GM12878 (cell line): ENCODE data around the gene TIMM10. TPM values are rescaled to one million over a fixed set of nuclear protein-coding genes. Genes with fewer than 3 reads are reported as not detected.

Experiments used
- ATAC-seq: fragments of 200-7000 bp; cut with Tn5 transposase; 3 replicates; pipeline ENCODE4 v1.9.1; 2020; ENCODE audit warnings: mild to moderate bottlenecking, moderate library complexity
- BruUV-seq: library from RNA; stranded (reverse); fragments of 400-500 nt; replicated peaks from 2 replicates; lab custom pipeline; 2021; lab: Mats Ljungman, UMichigan
- CTCF ChIA-PET: fragments of 300-600 bp; sonication (Branson Sonifier 250); formaldehyde crosslinking; extraction: SDS; loops from one replicate; lab custom pipeline; 2021; ENCODE audit warnings: inconsistent platforms; lab: Yijun Ruan, JAX
- POLR2A ChIA-PET: fragments of 350-600 bp; formaldehyde crosslinking; extraction: SDS; loops from one replicate; lab custom pipeline; 2021; ENCODE audit warnings: inconsistent platforms; lab: Charles Lee
- RAD21 ChIA-PET: fragments of 300-600 bp; sonication (Branson Sonifier 250); formaldehyde crosslinking; loops from one replicate; lab custom pipeline; 2023; ENCODE audit warnings: antibody characterized with exemption; ENCODE audit not compliant: unreplicated experiment; lab: Charles Lee
- SMC1A ChIA-PET: fragments of 300-600 bp; sonication (Branson Sonifier 250); formaldehyde crosslinking; loops from one replicate; lab custom pipeline; 2023; ENCODE audit not compliant: unreplicated experiment, uncharacterized antibody; lab: Charles Lee
- DNase-seq: peaks from one replicate; pipeline ENCODE4 v3.0.0-alpha.2; 2011; ENCODE audit warnings: low read depth, low spot score
- FAIRE-seq: peaks from 3 replicates; lab custom pipeline; 2011; peaks lifted over from hg19 to GRCh38; lab: Jason Lieb, UNC
- H2AFZ ChIP-seq: 2 replicates; pipeline ENCODE4 v1.6.0; 2011; ENCODE audit warnings: low read depth, low read length, control low read depth; ENCODE audit not compliant: control insufficient read depth
- H3K27ac ChIP-seq: 2 replicates; pipeline ENCODE4 v1.5.1; 2011; ENCODE audit warnings: control low read depth; ENCODE audit not compliant: control insufficient read depth, insufficient read depth
- H3K27me3 ChIP-seq, 2 experiments: replicated peaks in 1 of 2; 2 replicates each; pipeline versions ENCODE4 v1.6.0 to v1.6.1; 2011; ENCODE audit warnings: low read length in 1 of 2; ENCODE audit not compliant: control insufficient read depth in 2 of 2, insufficient read depth in 2 of 2
- H3K36me3 ChIP-seq, 2 experiments: 2 replicates each; pipeline ENCODE4 v1.5.1; 2011; ENCODE audit warnings: low read length in 1 of 2; ENCODE audit not compliant: control insufficient read depth in 2 of 2, insufficient read depth in 2 of 2
- H3K4me1 ChIP-seq: 2 replicates; pipeline ENCODE4 v1.6.1; 2011; ENCODE audit warnings: mild to moderate bottlenecking, low read length, moderate library complexity, mixed read lengths; ENCODE audit not compliant: control insufficient read depth, insufficient read depth
- H3K4me2 ChIP-seq: 2 replicates; pipeline ENCODE4 v1.6.0; 2011; ENCODE audit warnings: control low read depth; ENCODE audit not compliant: control insufficient read depth, insufficient read depth
- H3K4me3 ChIP-seq: fragments of 200-600 bp; sonication (generic); 2 replicates; pipeline ENCODE4 v1.5.1; 2016
- H3K79me2 ChIP-seq: 2 replicates; pipeline ENCODE4 v1.6.0; 2011; ENCODE audit warnings: low read length; ENCODE audit not compliant: control insufficient read depth, insufficient read depth
- H3K9ac ChIP-seq: 2 replicates; pipeline ENCODE4 v1.8.0; 2011; ENCODE audit warnings: low read length, control low read depth, mixed read lengths; ENCODE audit not compliant: control insufficient read depth, insufficient read depth
- H3K9me3 ChIP-seq: replicated peaks from 3 replicates; pipeline ENCODE4 v1.5.1; 2011; ENCODE audit warnings: mild to moderate bottlenecking, low read length; ENCODE audit not compliant: control insufficient read depth, insufficient read depth
- H4K20me1 ChIP-seq: 2 replicates; pipeline ENCODE4 v1.6.0; 2011; ENCODE audit not compliant: control insufficient read depth, insufficient read depth
- EGR1 ChIP-seq, 2 experiments: IDR thresholded peaks; 1 replicate in 1 of 2; 2 replicates in 1 of 2; pipeline ENCODE4 v1.6.1; 2011 to 2012; ENCODE audit warnings: low read depth in 2 of 2, low read length in 2 of 2, borderline replicate concordance in 1 of 2, mild to moderate bottlenecking in 1 of 2, moderate library complexity in 1 of 2
- EZH2 ChIP-seq: IDR thresholded peaks from 2 replicates; pipeline ENCODE4 v1.6.1; 2012; ENCODE audit warnings: low read depth, mild to moderate bottlenecking, control low read depth, inconsistent platforms, low read length, borderline replicate concordance; ENCODE audit not compliant: control insufficient read depth
- NFIC ChIP-seq: IDR thresholded peaks from 2 replicates; pipeline ENCODE4 v1.6.1; 2012; ENCODE audit warnings: low read depth, mild to moderate bottlenecking, inconsistent platforms, low read length, moderate library complexity
- NFYB ChIP-seq: IDR thresholded peaks from 2 replicates; pipeline ENCODE4 v1.6.1; 2011; ENCODE audit warnings: low read depth, mild to moderate bottlenecking, low read length, improper control_type of control experiment, moderate library complexity; ENCODE audit not compliant: insufficient read depth
- PAX5 ChIP-seq: IDR thresholded peaks from 2 replicates; pipeline ENCODE4 v1.6.1; 2011; ENCODE audit warnings: low read depth, low read length, borderline replicate concordance
- PML ChIP-seq: IDR thresholded peaks from 2 replicates; pipeline ENCODE4 v1.6.1; 2012; ENCODE audit warnings: low read length, inconsistent platforms
- POU2F2 ChIP-seq: IDR thresholded peaks from 3 replicates; pipeline ENCODE4 v1.6.1; 2011; ENCODE audit warnings: low read depth, mild to moderate bottlenecking, low read length, borderline replicate concordance
- RBBP5 ChIP-seq: fragments of 200-600 bp; sonication (generic); conservative IDR thresholded peaks from 2 replicates; pipeline ENCODE4 v1.6.1; 2016
- SKIL ChIP-seq: fragments of 450-650 bp; IDR thresholded peaks from 2 replicates; pipeline ENCODE4 v1.6.1; 2017; ENCODE audit warnings: mild to moderate bottlenecking, low read depth, inconsistent platforms; ENCODE audit not compliant: poor library complexity, severe bottlenecking
- SMC3 ChIP-seq: IDR thresholded peaks from 2 replicates; pipeline ENCODE4 v1.6.1; 2011; ENCODE audit warnings: low read length, improper control_type of control experiment, borderline replicate concordance
- TBL1XR1 ChIP-seq: IDR thresholded peaks from 2 replicates; pipeline ENCODE4 v1.6.1; 2012; ENCODE audit warnings: low read depth, low read length, improper control_type of control experiment
- TCF7 ChIP-seq: IDR thresholded peaks from 2 replicates; pipeline ENCODE4 v1.6.1; 2014; ENCODE audit warnings: antibody characterized with exemption, borderline replicate concordance
- WRNIP1 ChIP-seq: IDR thresholded peaks from 2 replicates; pipeline ENCODE4 v1.6.1; 2011; ENCODE audit warnings: low read depth, low read length, improper control_type of control experiment, borderline replicate concordance
- WGBS: methylation state at CpG from one replicate; pipeline ENCODE4 v1.1.6; 2016; ENCODE audit warnings: low lambda C conversion rate; ENCODE audit not compliant: insufficient replicate concordance, insufficient coverage; ENCODE audit errors: missing lambda C conversion rate; 5-methylcytosine and 5-hydroxymethylcytosine counted together
- in situ Hi-C: fragments of 300-500 bp; cut with MboI; formaldehyde crosslinking; loops from 9 replicates; pipeline ENCODE4 v1.14.3; 2018; ENCODE audit warnings: mixed read lengths
- intact Hi-C: fragments of 100-400 bp; cut with micrococcal nuclease; formaldehyde crosslinking; loops from one replicate; pipeline ENCODE4 v1.14.2; 2022; ENCODE audit not compliant: unreplicated experiment
- polyA plus RNA-seq, 11 experiments: library from polyadenylated mRNA; depleted of rRNA in 4 of 11; unstranded in 6 of 11; stranded (reverse) in 5 of 11; fragments of >200 nt; fragmentation: Nextera tagmentation in 4 of 11; fragmentation: Illumina TruSeq in 1 of 11; extraction: Ambion mirVana in 4 of 11; extraction: Trizol in 1 of 11; gene quantifications; 1 replicate in 1 of 11; 2 replicates in 10 of 11; pipeline versions ENCODE4 v1.2.1 to v1.2.3, GENCODE V29; 2011 to 2016; ENCODE audit warnings: inconsistent platforms in 2 of 11, missing spikeins in 2 of 11, low read depth in 1 of 11
- total RNA-seq, 4 experiments: library from RNA; depleted of rRNA in 3 of 4; stranded (reverse); fragments of >200 nt in 3 of 4; fragmentation: Illumina TruSeq in 1 of 4; extraction: Trizol in 1 of 4; gene quantifications; 2 replicates each; pipeline versions ENCODE4 v1.2.1 to v1.2.3, GENCODE V29; 2013 to 2021
- TF ChIP-seq, protein P1 (sequence below): fragments of 450-650 bp; IDR thresholded peaks from 2 replicates; pipeline ENCODE4 v1.6.1; 2016; ENCODE audit warnings: mild to moderate bottlenecking
- TF ChIP-seq, protein P2 (sequence below): fragments of 150-350 bp; IDR thresholded peaks from 2 replicates; pipeline ENCODE4 v1.6.1; 2014; ENCODE audit warnings: mild to moderate bottlenecking, low read depth, low read length

TIMM10 gene
- total and polyA plus RNA-seq, 10 of the 15 experiments (the other 5 are each of a cell fraction or from before 2014, with no cell fraction given): 148 to 898 (median 206) TPM

- in situ Hi-C loops: loop anchor here (25.0 kb wide), 1 partner anchor 660 kb away; no protein-coding TSS in a partner anchor
- intact Hi-C loops: no loop called here
- BruUV-seq: no TSS peak
- Histone ChIP-seq H3K4me2 (no peak overlapping the region), H3K4me3 (no peak overlapping the region), H3K36me3 (peaks cover 3 to 6% of the 10 kb centered on the region in 2 experiments), H3K27me3 (no peaks in the 10 kb centered on the region), H2AFZ (no peak overlapping the region), H3K4me1 (no peaks in the 10 kb centered on the region), H3K9ac (no peak overlapping the region), H3K9me3 (no peaks in the 10 kb centered on the region), H3K27ac (no peak overlapping the region), H3K79me2 (no peaks in the 10 kb centered on the region), H4K20me1 (peaks cover 3% of the 10 kb centered on the region; the same call in 1 of the 2 replicates)
- DNase-seq (no peak), ATAC-seq (no peak), FAIRE-seq (no peak)
- POLR2A ChIA-PET: no interaction called here
- RAD21 ChIA-PET: interaction anchor here (1.2 kb wide), 1 partner anchor 29 kb away, joined by 3 read pairs; no protein-coding TSS in a partner anchor
- 97% methylated on average over 15 of the region's 15 CpGs for WGBS
- SMC1A ChIA-PET: interaction anchor here (0.8 to 7.5 kb wide), 2 partner anchors 18 to 29 kb away, joined by 3 to 47 read pairs; partner anchors contain the start of gene SLC43A1
- CTCF ChIA-PET: interaction anchor here (1.1 to 11.8 kb wide), 6 partner anchors 13 to 144 kb away, joined by 3 to 396 read pairs (median 83); partner anchors contain the start of genes RTN4RL2, SLC43A1 and TIMM10
- TF ChIP-seq SMC3 (no peak), TCF7 (no peak), EGR1 (IDR thresholded peaks at IDR 0.05; ENCODE audit: borderline replicate concordance in 1 of 2, low read depth in 2 of 2, low read length in 2 of 2) (no peak), POU2F2 (no peak), SKIL (no peak), TBL1XR1 (no peak), PAX5 (no peak), WRNIP1 (no peak), NFYB (no peak), RBBP5 (no peak), PML (no peak), EZH2 (no peak), NFIC (no peak)
- TF ChIP-seq, protein P1, sequence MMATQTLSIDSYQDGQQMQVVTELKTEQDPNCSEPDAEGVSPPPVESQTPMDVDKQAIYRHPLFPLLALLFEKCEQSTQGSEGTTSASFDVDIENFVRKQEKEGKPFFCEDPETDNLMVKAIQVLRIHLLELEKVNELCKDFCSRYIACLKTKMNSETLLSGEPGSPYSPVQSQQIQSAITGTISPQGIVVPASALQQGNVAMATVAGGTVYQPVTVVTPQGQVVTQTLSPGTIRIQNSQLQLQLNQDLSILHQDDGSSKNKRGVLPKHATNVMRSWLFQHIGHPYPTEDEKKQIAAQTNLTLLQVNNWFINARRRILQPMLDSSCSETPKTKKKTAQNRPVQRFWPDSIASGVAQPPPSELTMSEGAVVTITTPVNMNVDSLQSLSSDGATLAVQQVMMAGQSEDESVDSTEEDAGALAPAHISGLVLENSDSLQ: no peak
- TF ChIP-seq, protein P2, sequence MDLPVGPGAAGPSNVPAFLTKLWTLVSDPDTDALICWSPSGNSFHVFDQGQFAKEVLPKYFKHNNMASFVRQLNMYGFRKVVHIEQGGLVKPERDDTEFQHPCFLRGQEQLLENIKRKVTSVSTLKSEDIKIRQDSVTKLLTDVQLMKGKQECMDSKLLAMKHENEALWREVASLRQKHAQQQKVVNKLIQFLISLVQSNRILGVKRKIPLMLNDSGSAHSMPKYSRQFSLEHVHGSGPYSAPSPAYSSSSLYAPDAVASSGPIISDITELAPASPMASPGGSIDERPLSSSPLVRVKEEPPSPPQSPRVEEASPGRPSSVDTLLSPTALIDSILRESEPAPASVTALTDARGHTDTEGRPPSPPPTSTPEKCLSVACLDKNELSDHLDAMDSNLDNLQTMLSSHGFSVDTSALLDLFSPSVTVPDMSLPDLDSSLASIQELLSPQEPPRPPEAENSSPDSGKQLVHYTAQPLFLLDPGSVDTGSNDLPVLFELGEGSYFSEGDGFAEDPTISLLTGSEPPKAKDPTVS: no peak
Measured at GRCh38 chr11:57497303-57498247, 33.0 kb downstream of the TIMM10 start.
